GM19372 (cell line): Measurements from ENCODE around the gene PSG1.
"Not testable (repeated sequence)": the region's sequence is repeated elsewhere in the genome, so short reads cannot be mapped to it uniquely, and the experiment has no call there.

ENCODE experiments used
- ATAC-seq: cut with Tn5 transposase; IDR thresholded peaks from one replicate; pipeline ENCODE4 v1.9.1; 2021; ENCODE audit warnings: mild to moderate bottlenecking, low read depth, moderate library complexity; ENCODE audit not compliant: unreplicated experiment

Gene PSG1

DNA sequence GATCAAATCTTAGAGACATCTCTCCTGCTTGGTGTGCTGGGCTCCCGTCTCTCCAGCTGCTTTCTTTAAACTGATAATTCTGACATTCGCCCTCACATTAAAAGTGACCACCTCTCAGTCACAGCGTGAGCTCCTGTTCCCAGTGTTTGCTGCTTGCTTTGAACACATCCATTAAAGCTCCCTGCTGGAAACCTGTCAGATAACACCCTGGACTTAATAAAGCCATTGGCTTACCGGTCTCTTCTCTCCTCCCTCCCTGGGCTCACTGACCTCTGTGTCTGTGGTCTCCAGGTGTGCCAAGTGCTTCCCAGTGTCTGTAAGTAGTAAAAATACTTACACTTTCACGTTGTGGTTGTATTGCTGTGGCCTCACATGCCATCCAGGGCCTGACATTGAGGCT, 2.5 kb upstream of the PSG1 start:
- ATAC-seq = not testable (repeated sequence)

DNA sequence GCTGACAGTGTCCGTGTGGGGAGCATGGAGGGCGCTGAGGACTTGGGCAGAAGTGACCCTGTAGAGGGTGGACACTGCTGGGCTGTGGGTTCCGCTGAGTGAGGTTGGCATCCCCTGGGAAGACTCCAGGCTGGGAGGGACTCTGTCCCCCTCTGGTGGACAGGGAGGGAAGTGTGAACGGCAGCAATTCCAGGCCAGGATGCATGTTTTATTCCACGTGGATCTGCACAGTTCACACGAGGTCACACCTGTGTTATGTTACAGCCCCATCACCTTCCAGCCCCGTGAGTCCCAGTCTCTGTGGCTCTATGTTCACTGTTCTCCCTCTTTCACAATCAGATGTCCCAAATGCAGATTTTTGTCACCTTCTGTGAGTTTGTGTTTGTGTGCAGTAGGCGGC, 1.8 kb upstream of the PSG1 start:
- ATAC-seq = not testable (repeated sequence)

DNA sequence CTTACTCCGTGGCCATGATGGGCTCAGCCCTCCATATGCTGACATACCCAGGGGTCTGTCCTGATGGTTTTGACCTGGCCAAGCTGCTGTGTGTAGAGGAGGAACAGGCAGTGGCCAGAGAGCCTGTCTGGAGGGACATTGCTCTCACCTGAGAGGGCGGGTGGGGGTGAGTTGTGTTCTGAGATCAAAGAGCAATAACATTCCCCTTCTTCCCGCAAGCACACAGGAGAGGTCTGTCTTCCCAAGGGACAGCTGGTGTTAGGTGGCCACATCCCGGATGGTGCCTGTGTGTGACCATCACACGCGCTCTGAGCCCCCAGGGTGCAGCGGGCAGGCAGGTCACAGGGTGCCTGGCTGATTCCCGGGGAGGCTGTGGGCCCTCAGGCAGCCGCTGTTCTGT, 1.1 kb upstream of the PSG1 start:
- not testable (repeated sequence) for ATAC-seq

DNA sequence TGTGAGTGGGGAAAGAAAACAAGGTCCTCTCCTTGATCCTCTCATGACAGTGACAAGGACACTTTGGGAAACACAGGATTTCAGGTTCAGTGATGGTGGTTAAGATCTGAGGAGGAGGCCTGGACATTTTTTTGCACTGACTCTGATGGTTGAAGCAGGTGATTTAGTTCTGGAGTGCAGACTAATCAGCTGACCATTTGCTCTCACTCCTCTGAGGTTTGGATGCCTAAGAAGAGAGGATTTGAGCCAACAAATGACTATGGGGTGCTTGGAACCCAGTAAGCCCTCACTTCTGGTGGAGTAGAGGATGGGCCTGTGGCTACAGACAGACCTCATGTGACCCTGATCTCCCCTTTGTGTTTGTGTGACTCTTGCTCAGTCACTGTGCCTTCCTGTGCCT, 2.9 kb downstream of the PSG1 start:
- not testable (repeated sequence) for ATAC-seq

DNA sequence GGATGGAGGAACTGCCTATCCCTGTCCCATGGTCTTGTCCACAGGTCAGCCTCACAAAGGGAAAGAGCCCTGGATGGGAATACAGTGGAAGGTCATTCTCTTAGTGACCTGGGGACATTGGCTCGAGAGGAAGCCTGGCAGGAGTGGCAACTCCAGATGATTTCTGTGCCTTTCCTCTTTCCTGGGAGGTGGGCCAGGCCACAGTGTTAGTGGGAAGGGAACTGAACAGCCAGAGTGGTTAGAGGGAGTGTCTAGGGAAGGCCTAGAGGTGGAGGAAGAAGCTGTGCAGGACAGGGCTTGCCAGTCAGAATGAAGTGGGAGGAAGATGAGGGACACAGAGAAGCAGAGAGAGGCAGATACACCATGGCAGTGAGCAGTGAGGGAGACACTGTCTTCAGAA, 3.6 kb downstream of the PSG1 start:
- not testable (repeated sequence) for ATAC-seq

DNA sequence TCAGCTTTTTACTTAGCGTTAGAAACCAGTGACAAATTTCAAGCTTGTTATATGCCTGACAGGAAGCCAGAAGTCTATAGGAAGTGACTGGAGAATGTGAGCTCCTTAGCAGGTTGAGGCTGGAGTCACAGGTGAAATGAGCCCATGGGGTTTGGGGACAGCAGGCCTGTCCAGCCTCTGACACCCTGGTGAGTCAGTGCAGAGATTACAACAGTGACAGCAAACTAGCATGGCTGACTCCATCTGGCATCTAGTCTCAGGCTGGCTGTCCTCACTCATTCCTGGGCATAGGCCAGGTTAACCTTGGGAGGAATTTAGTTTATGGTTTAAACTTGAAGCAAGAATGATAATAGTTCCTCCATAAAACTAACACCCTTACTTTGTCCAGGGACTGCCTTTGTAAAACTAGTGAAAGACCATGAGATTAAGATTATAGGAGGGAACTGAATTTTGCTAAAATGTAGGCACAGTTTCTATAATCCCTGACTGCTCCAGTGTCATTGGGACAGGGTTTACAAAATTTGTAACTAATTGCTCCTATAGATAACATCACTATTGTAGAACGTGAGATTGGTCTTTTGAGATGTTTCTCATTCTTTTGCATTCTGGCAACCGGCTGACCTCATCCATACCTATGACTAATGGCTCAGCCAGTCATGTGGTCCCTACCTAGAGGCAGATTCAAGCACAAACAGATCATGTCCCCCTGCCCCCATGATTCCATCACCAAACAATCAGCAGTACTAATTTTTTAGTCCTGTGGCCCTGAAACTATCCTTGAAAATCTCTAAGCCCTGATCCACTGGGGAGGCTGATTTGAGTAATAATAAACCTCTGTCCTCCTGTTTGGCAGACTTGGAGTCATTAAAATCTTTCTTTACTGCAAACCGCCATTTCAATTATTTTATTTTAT, 4.4 kb downstream of the PSG1 start:
- not testable (repeated sequence) for ATAC-seq

DNA sequence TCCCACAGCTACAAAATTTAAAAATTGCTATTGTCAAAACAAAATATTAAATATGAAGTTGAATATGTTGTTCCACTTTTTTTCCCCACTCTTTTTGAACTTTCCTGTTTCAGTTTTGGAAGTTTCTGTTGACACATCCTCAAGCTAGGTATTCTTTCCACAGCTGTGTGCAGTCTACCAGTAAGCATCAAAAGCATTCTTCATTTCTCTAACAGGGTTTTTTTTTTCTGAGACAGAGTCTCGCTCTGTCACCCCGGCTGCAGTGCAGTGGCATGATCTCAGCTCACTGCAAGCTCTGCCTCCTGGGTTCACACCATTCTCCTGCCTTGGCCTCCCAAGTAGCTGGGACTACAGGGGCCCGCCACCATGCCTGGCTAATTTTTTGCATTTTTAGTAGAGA, 5.4 kb downstream of the PSG1 start:
- not testable (repeated sequence) for ATAC-seq

DNA sequence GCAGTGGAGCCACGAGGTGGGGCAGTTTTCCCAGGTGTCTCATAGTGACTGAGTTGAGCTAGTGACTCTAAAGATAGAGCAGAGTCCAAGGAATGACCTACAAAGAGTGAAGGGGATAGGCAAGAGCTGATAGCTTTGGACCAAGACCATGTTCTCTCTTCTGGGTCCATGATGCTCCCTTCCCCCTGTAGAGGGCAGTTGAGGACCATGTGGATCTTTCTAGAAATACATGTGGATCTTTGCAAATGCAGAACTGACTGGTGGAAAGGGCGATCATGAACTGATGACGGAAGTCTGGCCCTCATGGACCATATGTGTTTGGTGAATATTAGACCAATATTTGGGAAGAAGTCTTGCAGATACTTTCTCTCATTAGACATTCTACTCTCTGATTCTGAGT, 6.9 kb downstream of the PSG1 start:
- ATAC-seq = no peak

DNA sequence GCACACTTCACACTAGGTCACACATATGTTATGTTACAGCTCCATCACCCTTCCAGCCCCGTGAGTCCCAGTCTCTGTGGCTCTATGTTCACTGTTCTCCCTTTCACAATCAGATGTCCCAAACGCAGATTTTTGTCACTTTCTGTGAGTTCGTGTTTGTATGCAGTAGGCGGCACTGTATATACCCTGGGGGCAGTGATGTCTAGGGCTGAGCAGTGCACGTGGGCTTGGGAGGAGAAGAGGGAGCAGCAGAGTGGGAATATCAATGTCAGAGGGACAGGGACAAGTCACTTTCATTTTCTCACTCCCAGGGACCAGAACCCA, 22.0 kb downstream of the PSG1 start:
- ATAC-seq = no peak

DNA sequence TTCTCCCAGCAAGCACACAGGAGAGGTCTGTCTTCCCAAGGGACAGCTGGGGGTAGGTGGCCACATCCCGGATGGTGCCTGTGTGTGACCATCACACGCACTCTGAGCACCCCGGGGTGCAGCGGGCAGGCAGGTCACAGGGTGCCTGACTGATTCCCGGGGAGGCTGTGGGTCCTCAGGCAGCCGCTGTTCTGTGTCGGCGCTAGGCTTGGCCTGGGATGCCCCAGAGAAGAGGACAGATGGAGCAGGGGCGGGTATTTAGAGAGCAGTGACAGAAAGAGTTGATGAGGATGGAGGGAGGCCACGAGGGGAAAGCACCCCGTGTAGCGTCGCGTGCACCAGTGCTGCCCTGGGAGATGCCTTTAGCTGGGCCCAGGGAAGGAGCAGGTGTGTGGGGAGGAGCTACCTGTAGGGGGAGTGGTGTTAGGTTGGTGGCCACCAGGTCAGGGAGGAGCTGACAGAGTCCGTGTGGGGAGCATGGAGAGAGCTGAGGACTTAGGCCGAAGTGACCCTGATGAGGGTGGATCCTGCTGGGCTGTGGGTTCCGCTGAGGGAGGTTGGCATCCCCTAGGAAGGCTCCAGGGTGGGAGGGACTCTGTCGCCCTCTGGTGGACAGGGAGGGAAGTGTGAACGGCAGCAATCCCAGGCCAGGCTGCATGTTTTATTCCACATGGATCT, 22.5 kb downstream of the PSG1 start:
- ATAC-seq = not testable (repeated sequence)

DNA sequence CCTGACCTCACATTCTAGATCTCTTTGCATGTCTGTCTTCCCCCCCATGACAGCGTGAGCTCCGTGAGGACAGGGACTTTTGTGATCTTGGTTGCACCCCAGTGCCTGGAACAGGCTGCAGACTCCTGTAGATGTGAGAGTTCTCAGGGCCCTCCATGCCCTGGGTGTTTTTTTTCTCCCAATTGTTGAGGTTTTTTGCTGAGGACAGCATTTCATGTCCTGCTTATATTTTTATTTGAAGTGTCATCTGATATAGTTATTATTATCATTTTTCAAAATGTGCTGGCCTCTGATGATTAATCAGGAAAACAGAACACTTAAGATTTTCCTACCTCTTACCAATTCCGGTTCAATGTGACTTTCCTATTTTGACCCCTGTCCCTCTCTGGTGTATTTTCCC, 24.8 kb downstream of the PSG1 start:
- not testable (repeated sequence) for ATAC-seq

DNA sequence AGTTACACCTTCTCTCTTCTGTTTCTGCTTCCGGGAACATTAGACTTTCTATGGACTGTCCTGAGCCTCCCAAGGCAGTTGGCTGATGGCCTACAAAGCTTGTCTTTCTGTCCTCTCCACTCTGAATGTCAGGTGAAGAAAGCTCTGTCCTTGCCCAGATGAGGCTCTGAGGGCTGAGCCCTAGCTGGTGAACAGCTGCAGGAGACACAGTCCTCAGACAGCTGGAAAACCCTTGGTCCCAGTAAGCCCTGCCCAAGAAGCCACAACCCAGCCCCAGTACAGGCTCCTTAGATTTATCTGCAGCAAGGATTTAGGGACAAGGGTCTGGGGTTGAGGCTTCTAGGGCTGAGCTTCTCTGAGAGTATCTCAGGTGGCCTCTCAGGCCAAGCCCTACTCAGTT, 26.3 kb downstream of the PSG1 start:
- ATAC-seq = not testable (repeated sequence)

DNA sequence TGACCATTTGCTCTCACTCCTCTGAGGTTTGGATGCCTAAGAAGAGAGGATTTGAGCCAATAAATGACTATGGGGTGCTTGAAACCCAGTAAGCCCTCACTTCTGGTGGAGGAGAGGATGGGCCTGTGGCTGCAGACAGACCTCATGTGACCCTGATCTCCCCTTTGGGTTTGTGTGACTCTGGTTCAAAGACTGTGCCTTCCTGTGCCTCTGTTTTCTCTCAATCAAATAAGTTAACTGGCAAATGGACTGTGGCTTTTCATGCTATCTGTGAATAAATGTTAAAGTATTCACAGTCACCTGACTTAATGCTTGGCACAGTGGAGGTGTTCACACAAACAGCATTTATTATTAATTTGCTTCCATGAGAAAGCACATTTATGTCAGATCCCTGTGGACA, 26.7 kb downstream of the PSG1 start:
- not testable (repeated sequence) for ATAC-seq

DNA sequence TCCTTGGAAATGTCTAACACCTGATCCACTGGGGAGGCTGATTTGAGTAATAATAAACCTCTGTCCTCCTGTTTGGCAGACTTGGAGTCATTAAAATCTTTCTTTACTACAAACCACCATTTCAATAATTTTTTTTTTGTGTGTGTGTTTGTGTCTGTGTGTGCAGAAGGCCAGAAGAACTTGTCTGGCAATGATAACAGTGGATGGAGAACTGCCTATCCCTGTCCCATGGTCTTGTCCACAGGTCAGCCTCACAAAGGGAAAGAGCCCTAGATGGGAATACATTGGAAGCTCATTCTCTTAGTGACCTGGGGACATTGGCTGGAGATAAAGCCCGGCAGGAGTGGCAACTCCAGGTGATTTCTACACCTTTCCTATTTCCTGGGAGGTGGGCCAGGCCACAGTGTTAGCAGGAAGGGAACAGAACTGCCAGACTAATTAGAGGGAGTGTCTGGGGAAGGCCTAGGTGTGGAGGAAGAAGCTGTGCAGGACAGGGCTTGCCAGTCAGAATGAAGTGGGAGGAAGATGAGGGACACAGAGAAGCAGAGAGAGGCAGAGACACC, 27.7 kb downstream of the PSG1 start:
- not testable (repeated sequence) for ATAC-seq

DNA sequence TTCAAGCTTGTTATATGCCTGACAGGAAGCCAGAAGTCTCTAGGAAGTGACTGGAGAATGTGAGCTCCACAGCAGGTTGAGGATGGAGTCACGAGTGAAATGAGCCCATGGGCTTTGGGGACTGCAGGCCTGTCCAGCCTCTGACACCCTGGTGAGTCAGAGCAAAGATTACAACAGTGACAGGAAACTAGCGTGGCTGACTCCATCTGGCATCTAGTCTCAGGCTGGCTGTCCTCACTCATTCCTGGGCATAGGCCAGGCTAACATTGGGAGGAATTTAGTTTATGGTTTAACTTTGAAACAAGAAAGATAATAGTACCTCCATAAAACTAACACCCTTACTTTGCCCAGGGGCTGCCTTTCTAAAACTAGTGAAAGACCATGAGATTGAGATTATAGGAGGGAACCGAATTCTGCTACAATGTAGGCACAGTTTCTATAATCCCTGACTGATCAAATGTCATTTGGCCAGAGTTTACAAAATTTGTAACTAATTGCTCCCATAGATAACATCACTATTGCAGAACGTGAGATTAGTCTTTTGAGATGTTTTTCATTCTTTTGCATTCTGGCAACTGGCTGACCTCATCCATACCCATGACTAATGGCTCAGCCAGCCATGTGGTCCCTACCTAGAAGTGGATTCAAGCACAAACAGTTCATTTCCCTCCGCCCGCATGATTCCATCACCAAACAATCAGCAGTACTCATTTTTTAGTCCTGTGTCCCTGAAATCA, 28.4 kb downstream of the PSG1 start:
- ATAC-seq = no peak

DNA sequence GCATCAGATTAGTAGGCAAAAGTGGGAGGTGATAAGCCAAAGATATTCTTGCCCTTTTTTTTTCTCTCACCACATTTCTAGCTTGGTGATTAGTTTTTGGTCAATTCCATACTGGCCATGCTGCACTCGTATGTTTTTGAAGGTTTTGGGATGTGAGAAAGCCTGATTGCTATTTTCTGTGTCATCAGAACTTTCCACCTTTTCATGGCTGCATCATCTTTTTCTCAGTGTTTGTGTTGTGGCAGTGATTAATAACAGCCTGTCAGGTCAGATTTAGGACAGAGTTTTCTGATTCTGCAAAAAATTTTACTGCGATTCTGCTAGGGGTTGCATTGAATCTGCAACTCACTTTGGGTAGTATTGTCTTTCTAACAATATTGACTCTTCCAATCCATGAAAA, 32.9 kb downstream of the PSG1 start:
- no peak for ATAC-seq

DNA sequence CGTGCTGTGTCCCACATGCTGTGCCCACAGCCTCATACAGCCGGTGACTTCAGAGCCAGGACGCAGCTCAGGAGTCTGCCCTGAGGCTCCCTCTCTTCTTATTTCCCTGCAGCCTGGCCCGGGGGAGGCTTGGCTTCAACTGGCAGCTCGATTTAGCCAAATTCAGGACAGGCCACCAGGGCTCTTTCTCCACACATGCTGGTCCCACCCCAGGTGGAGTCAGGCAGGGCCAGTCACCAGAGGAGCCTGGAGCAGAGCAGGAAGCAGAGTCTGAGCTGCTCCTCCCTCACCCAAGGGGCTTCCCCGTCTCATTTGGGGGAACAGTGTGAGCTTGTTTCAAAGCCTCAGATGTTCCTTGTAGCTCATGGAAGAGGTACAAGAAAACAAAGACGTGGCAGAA, 35.9 kb downstream of the PSG1 start:
- ATAC-seq = not testable (repeated sequence)

DNA sequence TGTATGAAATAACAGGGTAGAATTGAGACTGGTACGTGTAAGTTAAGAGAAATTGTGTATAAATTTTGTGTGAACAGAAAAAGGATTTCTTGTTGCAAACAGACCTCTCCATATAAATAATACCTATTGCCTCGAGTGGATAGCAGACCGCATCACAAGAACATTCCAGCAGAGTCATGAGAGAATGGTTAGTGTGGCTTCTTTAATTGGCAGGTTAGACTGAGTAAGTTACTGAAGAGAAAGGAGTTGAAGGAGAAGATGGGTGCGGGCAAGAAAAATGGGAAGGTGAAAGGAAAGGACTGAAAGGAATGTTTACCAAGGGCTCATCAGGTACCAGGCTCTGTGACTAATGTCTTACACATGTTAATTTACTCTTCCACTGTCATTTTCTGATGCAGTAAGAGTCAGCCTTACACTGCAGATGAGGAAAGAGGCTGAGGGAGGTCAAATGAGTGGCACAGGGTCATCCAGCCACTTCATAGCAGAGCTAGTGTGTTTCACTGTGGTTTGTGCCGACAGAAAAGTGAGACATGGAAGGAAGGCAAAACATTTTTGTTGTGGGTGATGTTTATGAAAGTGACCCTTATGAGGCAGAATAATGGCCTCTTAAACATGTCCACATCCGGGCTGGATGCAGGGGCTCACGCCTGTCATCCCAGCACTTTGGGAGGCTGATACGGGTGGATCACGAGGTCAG, 46.6 kb downstream of the PSG1 start:
- ATAC-seq = not testable (repeated sequence)

DNA sequence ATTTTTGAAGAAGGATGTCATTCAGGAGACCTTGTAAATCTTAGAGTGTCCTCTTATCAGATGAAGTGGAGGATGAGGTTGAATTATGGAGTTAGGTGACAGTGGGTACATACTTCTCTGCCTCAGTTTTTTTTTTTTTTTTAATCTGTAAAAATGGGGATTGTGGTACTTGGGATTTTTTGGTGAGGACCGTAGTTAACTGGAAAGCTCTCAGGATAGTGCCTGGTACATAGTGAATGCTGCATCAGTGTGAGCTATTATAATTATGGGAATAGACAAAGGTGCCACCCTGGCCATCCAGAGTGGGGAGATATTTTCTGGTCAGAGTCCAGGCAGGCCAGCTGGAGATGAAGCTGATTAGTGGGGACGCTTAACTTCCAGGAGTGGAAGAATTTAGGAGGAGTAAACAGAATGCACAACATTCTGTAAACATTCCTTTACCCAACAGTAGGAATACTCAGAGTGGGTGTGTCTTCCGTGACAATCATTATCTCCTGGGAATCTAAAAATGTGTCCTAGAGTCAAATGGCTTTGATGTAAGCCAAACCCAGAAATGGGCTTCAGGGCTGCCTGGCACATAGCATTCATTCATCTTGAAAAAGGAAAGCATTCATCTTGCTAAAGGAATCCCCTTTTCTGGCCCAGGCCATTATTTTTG, 47.4 kb downstream of the PSG1 start:
- not testable (repeated sequence) for ATAC-seq
